ENCODE measurements around the gene PCDHB2. TPM values are rescaled to one million over a fixed set of nuclear protein-coding genes. Genes with fewer than 3 reads are reported as not detected.
A peak's percentile ranks its signal among the peaks of the same experiment; 100 is the strongest.
"Not testable (repeated sequence)": the region's sequence is repeated elsewhere in the genome, so short reads cannot be mapped to it uniquely, and the experiment has no call there.

The PCDHB2 gene
- total and polyA plus RNA-seq, 11 donors: 0.50 to 4.3 (median 2.3) TPM

DNA sequence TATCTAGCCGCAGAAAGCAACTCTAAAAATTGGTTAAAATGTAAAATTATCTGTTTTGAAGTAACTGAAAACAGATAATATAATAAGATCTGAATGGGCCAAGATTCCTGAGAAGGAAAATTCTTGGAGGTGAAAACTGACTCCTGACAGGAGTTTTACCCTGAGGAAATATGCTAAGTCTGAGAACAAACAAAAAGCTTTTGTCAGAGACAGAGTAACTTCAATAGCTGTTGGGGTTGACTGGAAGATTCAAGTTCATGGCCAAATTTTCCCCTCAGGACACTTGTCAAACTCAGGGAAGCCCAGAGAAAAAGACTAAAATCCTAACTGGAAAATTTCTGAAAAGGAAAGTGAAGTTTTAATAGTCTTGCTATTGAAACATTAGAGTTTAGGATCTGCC lies 32.9 kb downstream of the PCDHB2 start:
- WGBS, 4 donors: 85 to 92% (median 88%) methylated on average over 1 of the region's 1 CpG
- Histone ChIP-seq H3K4me3 (no peak overlapping the region), H3K27me3 (peaks cover 0 to 9% (median 0%) of the 10 kb centered on the region in 9 donors), H3K36me3 (no peaks in the 10 kb centered on the region), H3K27ac (no peak overlapping the region), H3K4me1 (no peaks in the 10 kb centered on the region), H3K9me3 (peaks cover 0 to 86% (median 7%) of the 10 kb centered on the region in 12 donors)
- intact Hi-C loops (cut with DNase I): no loop called here
- TF ChIP-seq POLR2A (IDR thresholded peaks at IDR 0.05): no peak
- TF ChIP-seq, protein P1, sequence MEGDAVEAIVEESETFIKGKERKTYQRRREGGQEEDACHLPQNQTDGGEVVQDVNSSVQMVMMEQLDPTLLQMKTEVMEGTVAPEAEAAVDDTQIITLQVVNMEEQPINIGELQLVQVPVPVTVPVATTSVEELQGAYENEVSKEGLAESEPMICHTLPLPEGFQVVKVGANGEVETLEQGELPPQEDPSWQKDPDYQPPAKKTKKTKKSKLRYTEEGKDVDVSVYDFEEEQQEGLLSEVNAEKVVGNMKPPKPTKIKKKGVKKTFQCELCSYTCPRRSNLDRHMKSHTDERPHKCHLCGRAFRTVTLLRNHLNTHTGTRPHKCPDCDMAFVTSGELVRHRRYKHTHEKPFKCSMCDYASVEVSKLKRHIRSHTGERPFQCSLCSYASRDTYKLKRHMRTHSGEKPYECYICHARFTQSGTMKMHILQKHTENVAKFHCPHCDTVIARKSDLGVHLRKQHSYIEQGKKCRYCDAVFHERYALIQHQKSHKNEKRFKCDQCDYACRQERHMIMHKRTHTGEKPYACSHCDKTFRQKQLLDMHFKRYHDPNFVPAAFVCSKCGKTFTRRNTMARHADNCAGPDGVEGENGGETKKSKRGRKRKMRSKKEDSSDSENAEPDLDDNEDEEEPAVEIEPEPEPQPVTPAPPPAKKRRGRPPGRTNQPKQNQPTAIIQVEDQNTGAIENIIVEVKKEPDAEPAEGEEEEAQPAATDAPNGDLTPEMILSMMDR (IDR thresholded peaks at IDR 0.05): no peak
- DNase-seq: no peak
- no peak for ATAC-seq

DNA sequence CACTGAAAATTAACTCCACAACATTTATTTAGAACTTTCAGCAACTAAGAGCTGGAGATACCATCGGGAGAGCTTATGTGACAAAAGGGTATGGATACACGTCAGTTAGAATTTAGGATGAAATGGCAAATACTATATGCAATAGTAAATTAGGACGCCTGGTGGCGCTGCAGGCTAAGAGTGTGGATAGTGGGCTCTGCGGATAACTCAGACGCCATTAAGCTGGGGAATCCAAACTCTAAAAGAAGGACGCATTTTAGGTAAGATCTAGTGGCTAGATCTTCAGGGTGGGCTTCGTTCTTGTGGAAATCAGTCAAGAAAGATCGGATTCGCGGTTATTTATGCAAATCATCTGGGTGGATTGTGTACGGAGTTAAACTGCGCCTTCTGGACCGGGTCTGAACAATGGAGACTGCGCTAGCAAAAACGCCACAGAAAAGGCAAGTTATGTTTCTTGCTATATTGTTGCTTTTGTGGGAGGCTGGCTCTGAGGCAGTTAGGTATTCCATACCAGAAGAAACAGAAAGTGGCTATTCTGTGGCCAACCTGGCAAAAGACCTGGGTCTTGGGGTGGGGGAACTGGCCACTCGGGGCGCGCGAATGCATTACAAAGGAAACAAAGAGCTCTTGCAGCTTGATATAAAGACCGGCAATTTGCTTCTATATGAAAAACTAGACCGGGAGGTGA lies 40.8 kb downstream of the PCDHB2 start, which contains the start of gene PCDHB5:
TSS of gene PCDHB5 (plus strand) at position 177 of the 688 bp plus-strand sequence. CDS start at position 406, 229 bp downstream.
- Histone ChIP-seq H3K36me3 (no peaks in the 10 kb centered on the region), H3K27ac (peak within 1 kb of the TSS in 3 of 12 donors; percentile 36 to 53 (median 45)), H3K4me1 (no peaks in the 10 kb centered on the region), H3K4me3 (peak within 1 kb of the TSS; percentile 5 to 61 (median 44)), H3K27me3 (peaks cover 0 to 4% (median 0%) of the 10 kb centered on the region in 9 donors), H3K9me3 (peaks cover 0 to 100% (median 44%) of the 10 kb centered on the region in 12 donors)
- WGBS, 4 donors: 12 to 17% (median 15%) methylated on average over 22 of the region's 22 CpGs
- TF ChIP-seq, protein P1 (IDR thresholded peaks at IDR 0.05): peak in 11 of 12 donors; percentile 25 to 62 (median 44)
- TF ChIP-seq POLR2A (IDR thresholded peaks at IDR 0.05): no peak
- intact Hi-C loops (cut with DNase I): no loop called here
- DNase-seq: no peak
- ATAC-seq: peak in 2 of 4 donors; percentile 44 to 67

DNA sequence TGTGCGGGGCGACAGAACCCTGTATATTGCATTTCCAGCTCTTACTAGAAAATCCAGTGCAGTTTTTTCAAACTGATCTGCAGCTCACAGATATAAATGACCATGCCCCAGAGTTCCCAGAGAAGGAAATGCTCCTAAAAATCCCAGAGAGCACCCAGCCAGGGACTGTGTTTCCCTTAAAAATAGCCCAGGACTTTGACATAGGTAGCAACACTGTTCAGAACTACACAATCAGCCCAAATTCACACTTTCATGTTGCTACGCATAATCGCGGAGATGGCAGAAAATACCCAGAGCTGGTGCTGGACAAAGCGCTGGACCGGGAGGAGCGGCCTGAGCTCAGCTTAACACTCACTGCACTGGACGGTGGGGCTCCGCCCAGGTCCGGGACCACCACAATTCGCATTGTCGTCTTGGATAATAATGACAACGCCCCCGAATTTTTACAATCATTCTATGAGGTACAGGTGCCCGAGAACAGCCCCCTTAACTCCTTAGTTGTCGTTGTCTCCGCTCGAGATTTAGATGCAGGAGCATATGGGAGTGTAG lies 41.4 kb downstream of the PCDHB2 start:
- Histone ChIP-seq H3K9me3 (peaks cover 0 to 100% (median 44%) of the 10 kb centered on the region in 12 donors), H3K36me3 (no peaks in the 10 kb centered on the region), H3K27me3 (peaks cover 0 to 4% (median 0%) of the 10 kb centered on the region in 9 donors), H3K4me3 (peak overlapping the region; percentile 3 to 61 (median 44)), H3K27ac (no peak overlapping the region), H3K4me1 (no peaks in the 10 kb centered on the region)
- intact Hi-C loops (cut with DNase I): no loop called here
- ATAC-seq (no peak), DNase-seq (no peak)
- no peak for TF ChIP-seq POLR2A (IDR thresholded peaks at IDR 0.05)
- TF ChIP-seq, protein P1 (IDR thresholded peaks at IDR 0.05): no peak
- 38 to 52% (median 43%) methylated on average over 16 to 19 of the region's 19 CpGs for WGBS, 4 donors

DNA sequence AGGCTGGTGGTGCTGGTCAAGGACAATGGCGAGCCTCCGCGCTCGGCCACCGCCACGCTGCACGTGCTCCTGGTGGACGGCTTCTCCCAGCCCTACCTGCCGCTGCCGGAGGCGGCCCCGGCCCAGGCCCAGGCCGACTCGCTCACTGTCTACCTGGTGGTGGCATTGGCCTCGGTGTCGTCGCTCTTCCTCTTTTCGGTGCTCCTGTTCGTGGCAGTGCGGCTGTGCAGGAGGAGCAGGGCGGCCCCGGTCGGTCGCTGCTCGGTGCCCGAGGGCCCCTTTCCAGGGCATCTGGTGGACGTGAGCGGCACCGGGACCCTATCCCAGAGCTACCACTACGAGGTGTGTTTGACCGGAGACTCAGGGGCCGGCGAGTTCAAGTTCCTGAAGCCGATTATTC lies 42.9 kb downstream of the PCDHB2 start:
- H3K4me3 ChIP-seq; H3K4me1 ChIP-seq; H3K27ac ChIP-seq; DNase-seq; H3K27me3 ChIP-seq; intact Hi-C loops (cut with DNase I); ATAC-seq; H3K36me3 ChIP-seq: not testable (repeated sequence)
- peaks cover 0 to 100% (median 49%) of the 10 kb centered on the region in 12 donors for H3K9me3 ChIP-seq
- WGBS, 4 donors: 43 to 58% (median 50%) methylated on average over 8 to 34 of the region's 34 CpGs

Other genes with a start within 250 kb of the PCDHB2 start
- under 1 TPM in 3 of 9 donors, not detected in 6; 0.07 to 0.15 (median 0.08) TPM for gene PCDHA9, start 246.2 kb upstream of the PCDHB2 start, total RNA-seq
- not detected for gene PCDHA9, start 246.2 kb upstream of the PCDHB2 start, polyA plus RNA-seq
- under 1 TPM in 7 of 9 donors, not detected in 2; 0.04 to 0.41 (median 0.19) TPM for gene PCDHA10, start 238.7 kb upstream of the PCDHB2 start, total RNA-seq
- gene PCDHA10, start 238.7 kb upstream of the PCDHB2 start, polyA plus RNA-seq: under 1 TPM; under 0.01 to 0.01 TPM
- gene PCDHA11, start 225.7 kb upstream of the PCDHB2 start, total RNA-seq: under 1 TPM in 2 of 9 donors, not detected in 7; 0.08 to 0.13 TPM
- gene PCDHA11, start 225.7 kb upstream of the PCDHB2 start, polyA plus RNA-seq: not detected
- gene PCDHA12, start 219.3 kb upstream of the PCDHB2 start, total RNA-seq: under 1 TPM in 4 of 9 donors, not detected in 5; 0.08 to 0.97 (median 0.09) TPM
- not detected for gene PCDHA12, start 219.3 kb upstream of the PCDHB2 start, polyA plus RNA-seq
- gene PCDHA13, start 212.5 kb upstream of the PCDHB2 start, total RNA-seq: under 1 TPM in 2 of 9 donors, not detected in 7; 0.12 to 0.38 TPM
- under 1 TPM in 1 of 2 donors, not detected in 1; 0.01 TPM for gene PCDHA13, start 212.5 kb upstream of the PCDHB2 start, polyA plus RNA-seq
- gene PCDHAC1, start 168.3 kb upstream of the PCDHB2 start, total RNA-seq: under 1 TPM in 6 of 9 donors, not detected in 3; 0.08 to 0.88 (median 0.14) TPM
- not detected for gene PCDHAC1, start 168.3 kb upstream of the PCDHB2 start, polyA plus RNA-seq
- 1 to 10 TPM in 2 of 9 donors, under 1 TPM in 7; 0.07 to 2.2 (median 0.47) TPM for gene PCDHAC2, start 128.1 kb upstream of the PCDHB2 start, total RNA-seq
- under 1 TPM in 1 of 2 donors, not detected in 1; 0.07 TPM for gene PCDHAC2, start 128.1 kb upstream of the PCDHB2 start, polyA plus RNA-seq
- gene PCDHB1, start 43.2 kb upstream of the PCDHB2 start, total RNA-seq: under 1 TPM in 2 of 9 donors, not detected in 7; 0.04 to 0.05 TPM
- not detected for gene PCDHB1, start 43.2 kb upstream of the PCDHB2 start, polyA plus RNA-seq
- 1 to 10 TPM in 6 of 9 donors, under 1 TPM in 3; 0.77 to 2.9 (median 1.1) TPM for gene PCDHB3, start 5.9 kb downstream of the PCDHB2 start, total RNA-seq
- under 1 TPM; 0.27 to 0.33 TPM for gene PCDHB3, start 5.9 kb downstream of the PCDHB2 start, polyA plus RNA-seq
- gene PCDHB4, start 27.2 kb downstream of the PCDHB2 start, total RNA-seq: 1 to 10 TPM in 8 of 9 donors, under 1 TPM in 1; 0.91 to 2.8 (median 1.6) TPM
- gene PCDHB4, start 27.2 kb downstream of the PCDHB2 start, polyA plus RNA-seq: under 1 TPM; 0.30 to 0.55 TPM
- gene PCDHB5, start 40.6 kb downstream of the PCDHB2 start, total RNA-seq: 1 to 10 TPM; 1.4 to 6.4 (median 3.9) TPM
- 1 to 10 TPM in 1 of 2 donors, under 1 TPM in 1; 0.69 to 1.6 TPM for gene PCDHB5, start 40.6 kb downstream of the PCDHB2 start, polyA plus RNA-seq
- gene PCDHB6, start 55.4 kb downstream of the PCDHB2 start, total RNA-seq: 1 to 10 TPM in 1 of 9 donors, under 1 TPM in 8; 0.16 to 1.1 (median 0.44) TPM
- gene PCDHB6, start 55.4 kb downstream of the PCDHB2 start, polyA plus RNA-seq: under 1 TPM; 0.18 to 0.27 TPM
- 1 to 10 TPM in 4 of 9 donors, under 1 TPM in 5; 0.52 to 1.3 (median 0.91) TPM for gene PCDHB7, start 78.0 kb downstream of the PCDHB2 start, total RNA-seq
- gene PCDHB7, start 78.0 kb downstream of the PCDHB2 start, polyA plus RNA-seq: under 1 TPM; 0.19 to 0.44 TPM
- gene PCDHB8, start 83.2 kb downstream of the PCDHB2 start, total RNA-seq: 1 to 10 TPM in 8 of 9 donors, under 1 TPM in 1; 0.63 to 3.8 (median 1.5) TPM
- gene PCDHB8, start 83.2 kb downstream of the PCDHB2 start, polyA plus RNA-seq: under 1 TPM; 0.23 to 0.51 TPM
- gene PCDHB16, start 87.8 kb downstream of the PCDHB2 start, total RNA-seq: 1 to 10 TPM; 1.1 to 3.9 (median 2.2) TPM
- gene PCDHB16, start 87.8 kb downstream of the PCDHB2 start, polyA plus RNA-seq: under 1 TPM; 0.76 to 0.80 TPM
- gene PCDHB9, start 92.5 kb downstream of the PCDHB2 start, total RNA-seq: 1 to 10 TPM in 4 of 9 donors, under 1 TPM in 5; 0.62 to 1.6 (median 0.99) TPM
- gene PCDHB9, start 92.5 kb downstream of the PCDHB2 start, polyA plus RNA-seq: under 1 TPM; 0.30 to 0.35 TPM
- gene PCDHB10, start 97.7 kb downstream of the PCDHB2 start, total RNA-seq: 1 to 10 TPM in 4 of 9 donors, under 1 TPM in 5; 0.35 to 1.4 (median 0.91) TPM
- gene PCDHB10, start 97.7 kb downstream of the PCDHB2 start, polyA plus RNA-seq: under 1 TPM; 0.28 to 0.34 TPM
- 1 to 10 TPM in 7 of 9 donors, under 1 TPM in 2; 0.61 to 2.8 (median 1.4) TPM for gene PCDHB11, start 105.0 kb downstream of the PCDHB2 start, total RNA-seq
- under 1 TPM; 0.23 to 0.28 TPM for gene PCDHB11, start 105.0 kb downstream of the PCDHB2 start, polyA plus RNA-seq
- 1 to 10 TPM in 5 of 9 donors, under 1 TPM in 4; 0.37 to 2.4 (median 1.2) TPM for gene PCDHB12, start 114.1 kb downstream of the PCDHB2 start, total RNA-seq
- under 1 TPM; 0.27 to 0.58 TPM for gene PCDHB12, start 114.1 kb downstream of the PCDHB2 start, polyA plus RNA-seq
- 1 to 10 TPM; 2.5 to 5.9 (median 3.6) TPM for gene PCDHB13, start 119.3 kb downstream of the PCDHB2 start, total RNA-seq
- 1 to 10 TPM in 1 of 2 donors, under 1 TPM in 1; 0.99 to 1.5 TPM for gene PCDHB13, start 119.3 kb downstream of the PCDHB2 start, polyA plus RNA-seq
- gene PCDHB14, start 128.7 kb downstream of the PCDHB2 start, total RNA-seq: 1 to 10 TPM; 2.6 to 6.1 (median 4.3) TPM
- gene PCDHB14, start 128.7 kb downstream of the PCDHB2 start, polyA plus RNA-seq: 1 to 10 TPM in 1 of 2 donors, under 1 TPM in 1; 0.91 to 1.7 TPM
- gene PCDHB15, start 150.8 kb downstream of the PCDHB2 start, total RNA-seq: 1 to 10 TPM; 3.7 to 7.5 (median 4.5) TPM
- gene PCDHB15, start 150.8 kb downstream of the PCDHB2 start, polyA plus RNA-seq: 1 to 10 TPM; 1.6 to 2.8 TPM
- not detected for gene SLC25A2, start 209.4 kb downstream of the PCDHB2 start, total RNA-seq
- gene SLC25A2, start 209.4 kb downstream of the PCDHB2 start, polyA plus RNA-seq: not detected
- gene TAF7, start 226.2 kb downstream of the PCDHB2 start, total RNA-seq: 100 to 1,000 TPM in 4 of 9 donors, 10 to 100 TPM in 5; 73.9 to 107 (median 99.9) TPM
- 100 to 1,000 TPM in 1 of 2 donors, 10 to 100 TPM in 1; 47.2 to 159 TPM for gene TAF7, start 226.2 kb downstream of the PCDHB2 start, polyA plus RNA-seq
- gene PCDHGA1, start 235.9 kb downstream of the PCDHB2 start, total RNA-seq: 1 to 10 TPM; 2.1 to 4.9 (median 3.5) TPM
- 1 to 10 TPM; 1.3 to 1.4 TPM for gene PCDHGA1, start 235.9 kb downstream of the PCDHB2 start, polyA plus RNA-seq
- 10 to 100 TPM in 6 of 9 donors, 1 to 10 TPM in 3; 5.8 to 15.1 (median 10.7) TPM for gene PCDHGA2, start 244.1 kb downstream of the PCDHB2 start, total RNA-seq
- gene PCDHGA2, start 244.1 kb downstream of the PCDHB2 start, polyA plus RNA-seq: 1 to 10 TPM; 2.7 to 3.6 TPM
- 10 to 100 TPM in 8 of 9 donors, 1 to 10 TPM in 1; 7.6 to 27.2 (median 14.7) TPM for gene PCDHGA3, start 249.2 kb downstream of the PCDHB2 start, total RNA-seq
- gene PCDHGA3, start 249.2 kb downstream of the PCDHB2 start, polyA plus RNA-seq: 1 to 10 TPM; 3.5 to 5.9 TPM

Measured in heart left ventricle (tissue), 16 donors.